GM21381 (cell line): ENCODE data around the gene UGT1A10.

Source experiments
- ATAC-seq: cut with Tn5 transposase; IDR thresholded peaks from one replicate; pipeline ENCODE4 v1.9.1; 2021; ENCODE audit warnings: mild to moderate bottlenecking, moderate library complexity; ENCODE audit not compliant: unreplicated experiment

Gene UGT1A10

DNA sequence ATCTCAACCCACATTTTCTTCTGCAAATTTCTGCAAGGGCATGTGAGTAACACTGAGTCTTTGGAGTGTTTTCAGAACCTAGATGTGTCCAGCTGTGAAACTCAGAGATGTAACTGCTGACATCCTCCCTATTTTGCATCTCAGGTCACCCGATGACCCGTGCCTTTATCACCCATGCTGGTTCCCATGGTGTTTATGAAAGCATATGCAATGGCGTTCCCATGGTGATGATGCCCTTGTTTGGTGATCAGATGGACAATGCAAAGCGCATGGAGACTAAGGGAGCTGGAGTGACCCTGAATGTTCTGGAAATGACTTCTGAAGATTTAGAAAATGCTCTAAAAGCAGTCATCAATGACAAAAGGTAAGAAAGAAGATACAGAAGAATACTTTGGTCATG lies 131.8 kb downstream of the UGT1A10 start:
- no peak for ATAC-seq

DNA sequence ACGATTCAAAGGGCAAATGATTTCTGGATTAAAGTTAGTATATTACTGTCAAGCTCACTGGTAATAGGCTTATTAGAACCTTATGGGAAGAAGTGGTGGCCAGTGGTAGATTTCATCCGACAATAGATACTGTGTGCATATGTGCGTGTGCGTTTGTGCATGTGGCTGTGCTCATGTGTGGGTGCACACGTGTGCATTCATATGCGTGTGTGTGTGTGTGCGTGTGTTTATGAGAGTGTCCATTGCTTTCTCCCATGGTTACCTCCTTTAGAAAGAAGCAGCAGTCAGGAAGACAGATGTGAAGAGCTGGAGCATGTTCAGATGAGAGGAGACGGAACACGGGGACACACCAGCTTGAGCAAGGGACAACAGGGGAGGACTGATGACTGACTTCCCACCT lies 133.0 kb downstream of the UGT1A10 start:
- ATAC-seq = no peak

DNA sequence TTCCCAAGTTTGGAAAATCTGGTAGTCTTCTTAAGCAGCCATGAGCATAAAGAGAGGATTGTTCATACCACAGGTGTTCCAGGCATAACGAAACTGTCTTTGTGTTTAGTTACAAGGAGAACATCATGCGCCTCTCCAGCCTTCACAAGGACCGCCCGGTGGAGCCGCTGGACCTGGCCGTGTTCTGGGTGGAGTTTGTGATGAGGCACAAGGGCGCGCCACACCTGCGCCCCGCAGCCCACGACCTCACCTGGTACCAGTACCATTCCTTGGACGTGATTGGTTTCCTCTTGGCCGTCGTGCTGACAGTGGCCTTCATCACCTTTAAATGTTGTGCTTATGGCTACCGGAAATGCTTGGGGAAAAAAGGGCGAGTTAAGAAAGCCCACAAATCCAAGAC lies 135.9 kb downstream of the UGT1A10 start:
- no peak for ATAC-seq

DNA sequence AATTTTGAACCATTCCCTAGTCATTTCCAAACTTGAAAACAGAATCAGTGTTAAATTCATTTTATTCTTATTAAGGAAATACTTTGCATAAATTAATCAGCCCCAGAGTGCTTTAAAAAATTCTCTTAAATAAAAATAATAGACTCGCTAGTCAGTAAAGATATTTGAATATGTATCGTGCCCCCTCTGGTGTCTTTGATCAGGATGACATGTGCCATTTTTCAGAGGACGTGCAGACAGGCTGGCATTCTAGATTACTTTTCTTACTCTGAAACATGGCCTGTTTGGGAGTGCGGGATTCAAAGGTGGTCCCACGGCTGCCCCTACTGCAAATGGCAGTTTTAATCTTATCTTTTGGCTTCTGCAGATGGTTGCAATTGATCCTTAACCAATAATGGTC lies 136.3 kb downstream of the UGT1A10 start:
- ATAC-seq = no peak

DNA sequence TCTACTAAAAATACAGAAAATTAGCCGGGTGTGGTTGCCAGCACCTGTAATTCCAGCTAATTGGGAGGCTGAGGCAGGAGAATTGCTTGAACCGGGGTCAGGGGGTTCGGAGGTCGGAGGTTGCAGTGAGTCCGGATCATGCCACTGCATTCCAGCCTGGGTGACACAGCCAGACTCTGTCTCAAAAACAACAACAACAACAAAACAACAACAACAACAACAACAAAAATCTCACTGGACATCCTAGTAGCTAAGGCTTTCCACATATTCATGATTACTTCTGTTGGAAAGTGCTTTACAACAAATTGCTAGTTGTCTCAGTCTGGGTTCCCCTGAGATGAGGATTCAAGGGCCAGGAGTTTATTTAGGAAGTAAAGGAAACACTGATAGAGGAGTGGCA lies 137.6 kb downstream of the UGT1A10 start:
- no peak for ATAC-seq

DNA sequence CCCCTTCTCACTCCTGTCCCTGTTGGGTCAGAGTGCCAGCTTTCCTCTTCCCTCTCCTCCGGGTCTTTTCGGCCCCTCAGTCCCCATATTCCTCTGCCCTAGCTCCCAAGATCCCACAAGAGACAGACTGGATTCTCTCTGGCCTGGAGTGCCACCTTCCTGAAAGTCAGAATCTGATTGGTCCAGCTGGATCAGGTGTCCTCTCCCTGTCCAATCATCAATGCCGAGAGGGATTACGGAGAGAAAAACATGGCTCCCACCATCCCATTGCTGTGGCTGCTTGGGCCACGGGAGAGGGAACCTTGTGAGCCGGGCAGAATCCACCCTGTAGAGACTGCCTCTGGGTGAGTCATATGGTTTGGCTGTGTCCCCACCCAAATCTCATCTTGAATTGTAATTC lies 139.2 kb downstream of the UGT1A10 start:
- ATAC-seq = no peak

DNA sequence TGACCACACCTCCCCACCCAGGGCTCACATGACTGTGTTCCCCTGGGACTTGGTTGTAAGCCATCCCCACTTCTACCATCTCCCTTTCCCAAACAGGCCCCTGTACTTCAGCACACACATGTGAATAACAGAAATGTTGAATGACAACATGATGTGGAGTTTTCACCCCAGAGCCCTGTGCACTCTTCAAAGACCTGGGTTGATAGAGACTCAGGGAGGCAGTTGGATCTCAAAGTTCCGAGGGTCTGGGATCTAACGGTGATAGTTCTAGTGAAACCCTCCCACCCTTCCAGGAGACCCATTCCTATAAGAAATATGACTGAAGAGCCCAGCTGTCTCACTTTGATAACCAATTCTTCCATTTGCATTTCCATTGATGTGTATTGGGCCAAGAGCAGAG lies 141.8 kb downstream of the UGT1A10 start, which contains the start of gene MROH2A:
MROH2A (plus strand) TSS at position 301 of the 400 bp plus-strand sequence. CDS start 1,029 bp downstream, outside the sequence.
- no peak for ATAC-seq

DNA sequence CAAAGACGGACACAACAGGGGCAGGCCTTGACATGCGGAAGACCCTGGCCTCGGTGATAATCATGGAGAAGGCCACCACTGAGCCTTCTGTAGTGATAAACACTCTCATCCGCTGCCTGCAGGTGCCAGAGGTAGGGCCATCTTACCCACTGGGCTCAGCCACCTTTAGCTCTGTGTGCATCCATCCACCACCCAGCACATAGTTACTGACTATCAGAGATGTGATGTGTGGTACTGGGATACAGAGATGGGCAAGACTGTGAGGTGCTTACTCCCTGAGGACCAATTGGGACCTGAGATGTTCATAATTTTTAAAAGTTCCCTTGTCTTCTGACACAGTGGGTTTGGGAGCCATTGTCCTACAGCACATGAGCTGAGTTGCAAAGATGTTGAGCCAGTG lies 143.5 kb downstream of the UGT1A10 start:
- ATAC-seq = no peak

DNA sequence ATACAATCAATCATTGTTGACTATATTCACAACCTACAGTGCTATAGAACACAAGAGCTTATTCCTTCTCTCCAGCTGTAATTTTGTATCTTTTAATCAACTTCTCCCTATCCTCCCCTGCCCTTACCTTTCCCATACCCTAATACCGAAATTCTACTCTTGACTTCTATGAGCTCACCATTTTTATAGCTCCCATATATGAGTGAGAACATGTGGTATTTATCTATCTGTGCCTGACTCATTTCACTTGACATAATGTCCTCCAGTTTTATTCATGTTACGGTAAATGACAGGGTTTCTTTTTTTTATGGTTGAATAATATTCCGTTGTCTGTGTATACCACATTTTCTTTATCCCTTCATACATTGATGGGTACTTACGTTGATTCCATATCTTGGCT lies 144.5 kb downstream of the UGT1A10 start:
- no peak for ATAC-seq

DNA sequence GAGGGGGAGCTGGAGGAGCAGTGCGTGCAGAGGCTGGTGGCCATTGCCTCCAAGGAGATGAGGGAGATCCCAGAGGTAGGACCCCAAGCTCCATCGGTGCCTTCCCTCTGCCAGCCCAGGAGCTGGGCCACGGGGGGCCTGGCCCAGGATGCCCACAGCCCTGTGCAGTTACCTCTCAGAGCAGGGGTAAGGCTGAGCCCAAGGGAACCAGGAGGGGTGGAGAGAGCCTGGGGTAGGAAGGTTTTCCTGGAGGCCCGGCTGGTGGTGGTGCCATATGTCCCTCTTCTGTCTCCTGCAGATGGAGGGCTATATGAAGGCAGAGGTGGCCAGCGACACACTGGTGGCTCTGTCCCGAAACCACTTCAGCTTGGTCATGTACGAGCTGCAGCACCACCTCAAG lies 153.3 kb downstream of the UGT1A10 start:
- ATAC-seq = no peak

DNA sequence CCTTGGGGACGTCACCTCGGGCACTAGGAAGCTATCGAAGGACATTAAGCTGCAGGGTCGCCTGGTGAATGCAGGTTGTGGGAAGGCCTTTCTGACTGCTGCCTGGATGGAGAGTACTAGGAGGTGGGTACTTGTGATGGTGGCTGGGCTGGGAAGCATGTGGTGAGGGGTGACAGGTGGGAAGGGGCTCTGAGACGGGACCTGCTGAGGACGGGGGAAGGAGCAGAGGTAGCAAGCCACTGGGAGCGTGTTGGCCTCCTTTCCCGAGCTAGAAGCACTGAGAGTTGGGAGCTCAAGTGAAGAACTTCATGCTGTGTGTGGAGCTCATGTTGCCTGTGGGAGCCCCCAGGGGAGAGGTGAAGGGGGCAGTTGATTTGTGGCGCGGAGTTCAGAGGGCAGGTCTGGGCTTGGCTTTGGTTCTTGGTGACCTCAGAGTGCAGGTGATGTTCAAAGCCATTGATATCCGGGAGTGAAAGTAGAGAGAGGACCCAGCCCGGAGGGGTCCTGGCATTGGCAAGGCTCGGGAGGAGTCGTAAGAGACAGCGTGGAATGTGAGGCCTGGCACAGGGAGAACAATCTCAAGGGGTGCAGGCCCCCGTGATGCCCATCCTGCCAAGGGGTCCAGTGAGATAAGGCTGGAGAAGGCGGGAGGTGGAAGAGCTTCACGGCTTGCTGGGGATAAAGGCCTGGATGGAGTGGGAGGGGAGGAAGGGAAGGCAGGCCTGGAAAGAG lies 155.1 kb downstream of the UGT1A10 start:
- no peak for ATAC-seq

DNA sequence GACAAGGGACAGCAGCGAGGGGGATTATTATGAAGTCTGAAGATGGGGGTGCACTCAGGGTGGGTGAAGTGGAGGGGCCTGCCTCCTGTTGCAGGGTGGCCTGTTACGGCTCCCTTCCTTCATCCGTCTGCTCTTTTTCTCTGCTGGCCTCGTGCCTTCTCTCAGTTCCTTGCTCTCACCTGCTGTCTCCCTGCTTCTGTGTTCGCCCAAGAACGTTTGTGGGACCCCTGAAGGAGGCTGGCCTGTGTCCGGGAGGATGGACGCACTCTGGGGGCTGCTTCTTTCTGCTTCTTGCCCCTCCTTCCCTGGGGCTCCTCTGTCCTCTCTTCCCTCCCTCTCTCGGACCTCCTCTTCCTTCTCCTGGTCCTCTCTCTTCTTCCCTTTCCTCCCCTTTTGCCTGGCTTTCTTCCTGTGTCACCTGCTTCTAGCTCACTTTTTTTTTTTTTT lies 155.7 kb downstream of the UGT1A10 start:
- no peak for ATAC-seq

DNA sequence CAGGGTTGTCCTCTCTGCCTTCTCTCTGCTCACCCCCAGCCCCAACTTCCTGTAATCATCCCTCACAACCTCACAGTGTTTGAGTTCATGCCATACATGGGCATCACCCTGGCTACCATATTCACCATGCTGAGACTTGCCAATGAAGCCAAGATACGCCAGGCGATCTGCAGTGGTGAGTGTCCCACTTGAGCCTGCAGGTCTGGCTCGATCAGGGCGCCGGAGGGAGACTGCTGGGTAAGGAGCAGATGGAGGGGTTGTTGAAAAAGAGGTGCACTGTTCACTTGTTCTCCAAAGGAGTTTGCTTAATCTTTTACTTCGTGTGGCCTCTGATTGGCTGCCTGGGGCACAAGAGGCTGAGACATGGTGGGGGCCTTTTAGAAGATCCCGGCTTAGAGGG lies 156.5 kb downstream of the UGT1A10 start:
- ATAC-seq = no peak

DNA sequence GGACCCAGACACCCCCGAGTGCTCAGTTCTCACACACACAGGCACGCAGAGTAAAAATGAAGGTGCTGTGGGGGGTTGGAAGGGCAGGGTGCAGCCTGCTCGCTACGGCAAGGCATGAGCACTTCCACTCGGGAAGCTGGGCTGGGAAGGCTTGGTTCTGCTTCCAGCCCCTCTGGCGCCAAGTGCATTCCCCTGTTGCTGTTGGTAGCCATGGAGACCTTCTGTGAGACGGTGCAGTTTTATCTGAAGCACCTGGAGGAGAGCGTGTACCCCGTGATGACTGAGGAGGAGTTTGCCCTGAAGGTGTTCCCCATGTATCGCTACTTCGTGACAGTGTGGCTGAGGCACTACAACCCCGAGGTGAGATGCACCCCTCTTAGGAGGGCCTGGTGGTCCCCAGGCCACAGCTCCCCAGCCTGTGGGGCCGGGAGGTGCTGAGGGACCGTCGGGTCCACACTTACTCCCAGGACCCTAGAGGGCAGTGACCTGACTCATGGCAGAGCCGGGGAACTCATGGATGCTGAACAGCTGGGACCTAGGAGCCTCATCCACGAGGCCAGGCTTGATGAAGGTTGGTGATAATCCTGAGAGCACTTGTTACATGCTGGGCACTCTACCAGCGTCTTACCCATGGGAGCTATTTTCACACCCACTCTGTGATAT lies 157.3 kb downstream of the UGT1A10 start:
- ATAC-seq = no peak

DNA sequence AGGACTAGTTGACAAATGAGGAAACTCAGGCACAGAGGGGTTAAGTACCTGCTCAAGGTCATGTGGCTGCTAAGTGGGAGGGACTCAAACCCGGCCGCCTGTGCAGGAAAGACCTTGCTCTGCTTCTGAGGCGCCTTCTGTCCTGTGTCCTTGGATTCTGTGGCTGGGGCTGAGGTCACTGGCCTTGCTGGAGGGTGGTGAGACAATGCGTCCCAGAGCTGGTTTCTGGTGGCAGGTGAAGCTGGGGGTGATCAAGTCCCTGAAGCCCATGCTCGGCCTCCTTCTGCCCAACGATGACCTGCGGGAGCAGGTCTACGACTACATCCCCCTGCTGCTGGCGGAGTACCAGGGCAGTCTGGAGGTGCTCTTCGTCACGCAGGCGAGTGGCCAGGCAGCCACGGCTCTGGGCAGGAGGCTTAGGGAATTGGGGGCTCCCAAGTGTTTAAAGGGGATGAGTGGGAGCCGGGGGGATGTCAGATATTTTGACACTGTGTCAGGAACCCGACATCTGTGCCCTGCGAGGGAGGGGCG lies 157.9 kb downstream of the UGT1A10 start:
- no peak for ATAC-seq

DNA sequence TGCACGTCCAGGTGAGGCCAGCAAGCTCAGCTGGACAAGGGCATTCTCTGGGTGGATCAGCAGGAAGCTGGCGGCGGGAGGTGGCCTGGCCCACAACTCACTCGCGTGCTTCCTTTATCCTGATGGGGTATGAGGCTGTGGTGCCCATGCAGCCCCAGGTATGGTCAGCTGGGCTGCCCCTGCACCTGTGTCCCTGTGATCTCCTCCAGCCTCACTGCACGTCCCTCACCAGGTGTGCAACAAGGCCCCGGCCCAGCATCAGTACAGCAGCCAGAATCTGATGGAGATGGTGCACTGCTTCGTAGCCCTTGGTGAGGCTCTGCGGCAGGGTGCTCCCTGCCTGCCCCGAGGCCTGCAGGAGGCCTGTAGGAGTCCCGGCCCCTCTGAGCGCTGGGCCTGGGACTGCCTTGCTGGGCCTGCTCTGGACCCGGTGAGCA lies 159.5 kb downstream of the UGT1A10 start:
- no peak for ATAC-seq

DNA sequence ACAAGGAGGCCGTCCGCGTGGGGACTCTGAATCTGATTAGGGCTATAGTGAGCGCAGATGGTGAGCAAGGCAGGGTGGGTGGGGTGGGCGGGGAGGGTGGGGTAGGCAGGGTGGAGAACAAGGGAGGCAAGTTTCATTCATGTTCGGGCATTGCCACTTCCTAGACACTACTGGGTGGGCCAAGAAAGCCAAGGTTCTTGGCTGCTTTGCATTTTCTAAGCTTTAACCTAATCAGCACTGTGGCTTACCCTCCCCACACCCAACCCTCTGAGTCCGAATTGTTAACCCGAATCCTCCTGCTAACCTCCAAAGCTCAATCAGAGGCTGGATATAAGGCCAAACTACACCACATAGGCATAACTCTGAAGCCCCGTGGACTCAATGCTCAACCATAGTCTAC lies 160.0 kb downstream of the UGT1A10 start:
- ATAC-seq = no peak

DNA sequence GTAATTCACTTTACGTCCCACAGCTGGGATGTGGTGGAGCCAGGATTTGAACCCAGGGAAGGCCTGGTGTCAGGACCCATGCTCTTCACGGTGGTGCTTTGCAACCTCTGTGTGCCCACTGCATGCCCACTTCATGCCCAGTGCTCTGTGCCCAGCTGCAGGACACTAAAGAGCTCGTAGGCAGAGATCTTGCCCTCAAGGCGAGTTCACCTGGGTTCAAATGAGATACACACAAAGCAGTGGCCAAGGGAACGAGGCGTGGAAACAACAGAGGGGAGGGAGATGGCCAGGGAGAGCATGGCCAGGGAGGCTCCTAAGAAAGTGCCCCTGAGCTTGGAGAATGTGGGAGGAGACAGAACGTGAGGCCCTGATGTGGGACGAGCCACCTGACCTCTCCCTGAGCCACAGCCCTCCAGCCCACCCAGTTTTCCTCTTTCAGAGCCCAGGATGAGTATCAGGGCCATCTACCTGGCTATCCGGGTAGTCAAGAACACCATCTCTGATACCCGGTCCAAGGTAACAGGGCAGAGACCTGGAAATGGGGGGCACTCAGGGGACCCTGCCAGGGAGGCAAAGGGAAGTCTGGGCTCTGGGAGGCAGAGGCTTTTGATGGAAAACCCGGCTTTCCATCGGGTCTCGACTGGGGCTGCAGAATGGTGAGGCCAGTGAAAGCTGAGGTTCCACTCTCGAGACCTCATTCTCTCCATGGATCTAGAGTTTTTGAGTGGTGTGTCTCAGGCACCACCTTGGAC lies 162.3 kb downstream of the UGT1A10 start:
- ATAC-seq = no peak

DNA sequence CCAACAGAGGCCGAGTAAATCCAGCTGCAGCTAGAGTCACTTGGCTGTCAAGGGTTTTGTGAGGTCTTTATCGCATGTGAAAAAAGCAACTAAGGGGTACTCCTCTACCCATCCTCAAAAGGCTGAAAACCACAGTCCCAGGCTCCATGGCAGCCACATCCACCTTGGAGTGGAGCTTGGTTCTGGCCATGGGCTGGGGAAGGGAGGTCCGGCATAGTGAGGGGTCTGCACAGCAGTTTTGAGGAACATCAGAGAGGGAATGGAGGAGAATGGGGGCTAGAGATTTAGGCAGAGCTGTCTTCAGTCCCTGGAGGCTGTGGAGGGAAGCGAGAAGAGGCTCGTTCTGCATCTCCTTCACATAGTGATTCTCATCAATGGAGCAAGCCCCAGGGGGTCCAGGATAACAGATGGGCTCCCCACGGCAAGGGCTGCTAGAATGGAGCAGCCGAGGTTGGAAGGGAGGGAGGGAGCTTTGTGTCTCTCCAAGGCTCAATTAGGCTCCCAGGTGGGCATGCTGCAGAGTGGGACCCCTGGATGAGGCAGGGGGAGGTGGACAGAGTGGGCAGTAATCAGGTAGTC lies 162.9 kb downstream of the UGT1A10 start:
- ATAC-seq = no peak

DNA sequence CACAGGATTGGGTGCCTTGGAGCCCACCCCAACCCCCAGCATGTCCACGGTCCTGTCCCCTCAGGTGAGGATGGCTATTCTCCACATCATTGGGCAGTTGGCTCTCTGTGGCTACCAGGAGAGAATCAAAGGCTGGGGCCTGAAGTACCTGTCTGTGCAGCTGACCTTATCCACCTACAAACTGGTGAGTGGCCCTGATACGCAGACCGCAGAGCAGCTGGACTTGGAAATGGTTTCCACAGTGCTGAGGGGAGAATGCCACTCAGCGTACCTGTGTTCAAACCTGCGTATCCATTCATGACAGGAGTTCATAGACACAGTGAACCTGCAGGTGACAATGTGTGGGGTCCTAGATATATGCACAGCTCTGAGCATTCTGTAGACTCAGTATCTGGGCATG lies 163.5 kb downstream of the UGT1A10 start:
- no peak for ATAC-seq

DNA sequence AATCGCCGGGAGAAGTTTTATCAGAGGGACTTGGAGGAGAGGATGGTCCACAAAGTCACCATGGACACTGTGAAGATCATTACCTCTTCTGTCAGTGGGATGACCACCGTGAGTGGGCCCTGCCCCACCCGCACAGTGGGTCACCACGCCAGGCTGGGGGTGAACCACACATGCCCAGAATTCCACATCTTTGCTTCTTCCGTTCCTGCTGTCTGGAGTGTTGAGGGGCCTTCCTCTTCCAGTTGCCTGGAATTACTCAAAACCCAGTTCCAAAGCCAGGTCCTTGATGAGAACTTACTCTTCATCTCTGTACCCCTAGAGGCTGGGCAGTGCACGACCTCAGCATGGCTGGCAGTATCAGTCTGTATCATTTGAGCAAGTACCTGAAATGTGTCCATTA lies 164.0 kb downstream of the UGT1A10 start:
- no peak for ATAC-seq
